Measurements from ENCODE around the gene DOCK1.

GRCh38 chr10:127472976-127473375, 567.7 kb downstream of the DOCK1 start:
- TF ChIP-seq EZH2phosphoT487 (IDR thresholded peaks at IDR 0.05; ENCODE audit: insufficient read depth, low read depth) (no peak), EZH2 (IDR thresholded peaks at IDR 0.05; ENCODE audit: insufficient read depth, poor library complexity, severe bottlenecking) (no peak)
